HG03103 (cell line): ENCODE results near the gene MICAL3.

Experiments
- ATAC-seq: cut with Tn5 transposase; IDR thresholded peaks from one replicate; pipeline ENCODE4 v1.9.1; 2021; ENCODE audit warnings: low read depth; ENCODE audit not compliant: unreplicated experiment

Gene MICAL3

GRCh38 chr22:17807086-17807485, 217.3 kb downstream of the MICAL3 start:
- ATAC-seq = no peak

- no peak for ATAC-seq
These were observed 217.9 kb downstream of the MICAL3 start for GRCh38 chr22:17806437-17806836.

GRCh38 chr22:17804331-17805080, 219.9 kb downstream of the MICAL3 start:
- no peak for ATAC-seq

GRCh38 chr22:17803609-17804270, 220.6 kb downstream of the MICAL3 start:
- ATAC-seq = no peak

GRCh38 chr22:17802822-17803221, 221.5 kb downstream of the MICAL3 start:
- no peak for ATAC-seq

DNA sequence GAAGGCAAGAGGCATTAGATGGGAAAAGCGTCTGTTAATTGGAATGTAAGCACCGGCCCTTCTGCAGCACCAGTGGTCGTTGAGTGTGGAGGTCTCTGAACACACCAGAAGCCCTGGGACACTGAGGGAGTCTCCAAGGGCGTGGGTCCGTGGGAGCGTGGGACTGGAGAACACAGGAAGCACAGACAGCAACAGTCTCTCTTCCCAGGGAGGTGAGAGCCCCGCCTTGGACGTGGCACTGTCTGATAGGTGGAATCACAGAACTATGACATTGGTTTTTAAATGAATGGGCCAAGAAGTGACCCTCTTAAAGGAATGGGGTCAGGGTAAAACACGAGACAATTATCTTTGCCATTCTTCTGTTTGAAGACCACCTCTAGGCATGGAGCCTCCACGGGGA, 221.9 kb downstream of the MICAL3 start:
- ATAC-seq = no peak

DNA sequence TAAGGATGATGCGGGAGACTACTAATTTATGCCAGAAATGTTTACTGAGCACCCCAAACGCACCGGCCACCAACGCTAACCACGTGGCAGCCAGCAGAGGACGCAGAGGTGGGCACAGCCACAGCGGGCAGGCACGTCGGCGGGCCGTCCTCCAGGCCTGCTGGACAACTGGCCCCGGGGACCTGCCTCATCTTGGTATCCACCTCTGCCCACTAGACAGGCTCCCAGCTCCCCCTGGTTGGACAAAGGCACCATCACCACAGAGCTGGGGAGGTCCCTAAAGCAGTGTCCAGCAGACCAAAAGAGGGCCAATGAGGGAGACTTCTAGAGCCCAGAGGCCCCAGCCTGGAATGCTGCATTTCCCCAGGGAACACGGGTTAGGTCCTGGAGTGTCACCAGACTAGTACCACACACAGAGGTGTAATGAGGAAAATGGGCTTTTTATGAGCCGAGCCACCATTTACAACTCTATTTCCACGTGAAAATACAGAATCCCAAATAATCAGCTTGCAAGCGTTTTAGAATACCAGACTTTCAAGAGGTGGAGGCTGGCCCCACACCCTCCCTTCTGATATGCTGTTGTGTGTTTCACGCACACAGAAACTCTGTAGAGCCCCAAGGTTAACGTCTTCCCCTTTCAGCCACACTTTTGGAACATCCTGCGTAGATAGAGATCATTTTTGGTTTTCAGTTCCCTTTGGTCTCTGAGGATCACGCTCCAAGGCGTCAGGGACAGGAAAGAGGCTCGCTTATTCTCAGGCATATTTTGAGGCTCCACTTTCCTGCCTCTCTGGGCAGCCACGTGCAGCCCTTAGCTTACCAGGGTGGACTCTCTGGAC, 226.4 kb downstream of the MICAL3 start:
- ATAC-seq = peak; percentile 31

GRCh38 chr22:17796695-17797094, 227.7 kb downstream of the MICAL3 start:
- ATAC-seq = no peak

DNA sequence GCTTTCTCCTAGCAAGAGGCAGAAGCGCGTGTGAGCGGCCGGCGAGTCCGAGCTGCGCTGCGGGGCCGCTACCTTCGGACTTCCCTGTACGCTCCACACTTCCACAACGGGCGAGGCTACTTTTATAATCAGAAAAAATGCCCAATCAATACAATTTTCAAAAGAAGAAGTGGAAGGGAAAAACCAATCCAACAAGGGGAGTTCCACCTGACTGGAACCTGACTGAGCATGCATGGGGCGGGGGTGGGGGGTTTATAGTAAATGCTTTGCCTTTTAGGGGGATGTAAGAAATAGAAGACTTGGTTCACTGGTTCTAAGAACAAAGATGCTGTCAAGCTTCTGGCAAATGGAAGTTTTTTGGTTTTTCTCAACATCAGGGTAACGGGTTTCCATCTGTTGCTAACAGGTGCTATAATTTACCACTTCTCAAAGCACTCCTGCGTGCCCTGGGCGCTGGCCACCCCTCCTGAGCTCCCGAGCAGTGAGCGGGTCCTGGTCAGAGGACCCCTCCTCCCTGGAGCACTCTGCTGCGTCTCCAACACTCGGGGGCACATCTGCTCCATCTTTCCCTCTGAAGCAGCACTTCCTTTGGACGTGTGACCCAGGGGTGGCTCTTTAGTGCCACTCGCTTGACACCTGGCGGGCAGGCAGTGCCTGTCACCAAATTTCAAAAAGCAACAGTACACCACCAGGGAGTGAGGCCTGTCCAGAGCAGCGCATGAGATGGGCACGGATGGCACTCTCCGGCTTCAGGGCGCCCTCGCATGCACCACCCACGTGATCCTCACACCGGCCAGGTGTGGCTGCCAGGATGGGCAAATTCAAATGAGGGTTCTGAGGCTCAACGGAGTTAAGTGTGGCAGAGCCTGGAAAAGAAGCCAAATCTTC, 228.5 kb downstream of the MICAL3 start:
- no peak for ATAC-seq

GRCh38 chr22:17794726-17795542, 229.4 kb downstream of the MICAL3 start:
- no peak for ATAC-seq

- ATAC-seq = no peak
These were observed 231.4 kb downstream of the MICAL3 start for GRCh38 chr22:17792854-17793434.

- ATAC-seq = no peak
These were observed 232.1 kb downstream of the MICAL3 start for GRCh38 chr22:17792299-17792698.

DNA sequence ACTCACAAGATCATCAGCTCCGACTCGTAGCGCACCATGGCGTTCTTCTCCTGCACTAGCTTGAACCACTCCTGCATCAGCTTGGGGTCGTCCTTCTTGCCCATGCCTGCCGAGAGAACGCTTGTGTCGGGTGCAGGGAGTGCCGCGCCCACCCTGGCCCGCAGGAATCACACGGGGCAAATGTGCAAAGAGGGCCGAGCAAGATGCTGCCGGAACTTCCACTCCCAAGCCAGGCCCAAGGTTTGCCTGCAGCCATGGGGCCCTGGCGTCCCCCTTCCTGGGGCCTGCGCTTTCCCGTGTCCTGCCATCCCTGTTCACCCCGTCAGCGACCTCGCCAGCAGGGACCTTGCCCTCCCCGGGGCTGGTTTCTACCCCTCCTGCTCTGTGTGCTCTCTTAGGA, 233.2 kb downstream of the MICAL3 start:
- ATAC-seq = no peak

- ATAC-seq = no peak
These were observed 234.8 kb downstream of the MICAL3 start for GRCh38 chr22:17789379-17790200.

DNA sequence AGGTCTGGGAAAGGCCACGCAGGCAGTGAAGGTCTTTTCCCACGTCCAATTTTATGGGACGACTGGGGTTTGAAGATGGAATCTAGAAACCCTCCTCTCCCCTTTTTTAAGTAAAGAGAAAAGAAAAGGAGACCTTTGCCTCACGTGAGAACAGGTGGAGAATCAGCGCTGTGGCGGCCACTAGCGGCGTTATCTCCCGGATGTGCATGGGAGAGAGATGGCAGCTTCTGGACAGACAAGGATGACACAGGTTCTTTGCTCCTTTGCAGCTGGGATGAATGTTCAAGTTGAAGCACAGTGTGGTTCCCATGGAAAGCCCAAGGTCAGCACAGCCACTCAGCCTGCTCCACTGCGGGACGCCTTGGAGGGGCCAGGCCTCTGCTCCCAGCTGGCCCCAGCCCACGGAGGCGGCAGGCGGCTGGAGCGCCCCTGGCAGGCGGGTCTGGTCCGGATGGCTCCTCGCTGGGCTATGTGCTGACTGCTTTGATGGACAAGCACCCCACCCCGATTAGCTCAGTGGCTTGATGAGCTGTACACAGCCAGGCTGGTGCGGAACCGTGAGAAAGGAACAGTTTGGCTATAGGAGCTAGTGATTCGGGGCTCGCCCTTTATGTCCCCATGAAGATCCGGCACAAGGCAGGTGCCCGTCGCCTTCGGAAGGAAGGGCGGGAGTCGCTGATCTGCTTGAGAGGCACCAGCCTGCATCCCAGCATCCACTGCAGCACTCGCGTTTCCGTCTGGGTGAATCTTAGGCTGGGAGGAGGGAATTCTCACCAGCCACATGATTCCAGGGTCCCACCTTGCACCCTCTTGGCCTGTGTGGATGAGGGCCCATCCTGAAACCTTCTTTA, 235.6 kb downstream of the MICAL3 start:
- ATAC-seq = no peak

DNA sequence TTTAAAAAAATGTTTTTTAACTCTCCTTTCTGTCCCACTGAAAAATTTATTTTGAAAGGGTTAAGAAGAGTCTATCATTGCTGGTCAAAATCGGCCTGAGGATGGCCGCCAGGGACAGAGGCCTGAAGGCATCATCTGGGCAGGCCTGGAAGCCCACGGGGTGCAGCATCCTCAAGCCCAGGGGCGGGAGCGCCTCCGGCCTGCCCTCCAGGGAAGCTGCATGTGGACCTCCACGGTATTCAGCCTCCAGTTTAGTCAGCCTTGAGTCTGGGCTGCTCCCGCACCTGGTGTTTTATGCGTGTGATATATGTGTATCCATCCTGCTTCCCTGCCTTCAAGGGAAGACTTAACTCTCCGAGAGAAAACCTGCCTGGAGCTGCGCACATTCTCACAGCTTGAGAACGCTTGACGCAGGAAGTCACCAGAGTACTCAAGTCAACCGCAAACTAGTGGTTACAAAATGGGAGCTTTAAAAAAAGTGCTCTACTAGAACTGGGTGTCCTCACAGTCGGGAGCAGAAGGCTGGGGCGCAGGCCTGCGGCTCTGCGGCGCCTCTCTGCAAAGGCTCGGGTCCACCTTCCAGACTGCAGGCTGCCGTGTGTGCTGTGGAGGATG, 236.5 kb downstream of the MICAL3 start:
- no peak for ATAC-seq

- ATAC-seq = no peak
These were observed 237.1 kb downstream of the MICAL3 start for GRCh38 chr22:17787241-17787640.
